Stimulated activated CD4-positive, alpha-beta T cell treated with anti-CD3 and anti-CD28 coated beads, Interleukin-12 subunit alpha, Interleukin-12 subunit beta, amount 100 ng/mL, for 48 hours (primary cell): ENCODE measurements around the gene COL4A3.

Experiments used
- DNase-seq, 3 donors: peaks; one replicate each; pipeline ENCODE4 v3.0.0-alpha.2; 2020; ENCODE audit warnings: low read depth in 2 of 3, low spot score in 1 of 3

The COL4A3 gene

GRCh38 chr2:227287771-227288170, 123.3 kb downstream of the COL4A3 start:
- no peak for DNase-seq

- no peak for DNase-seq
These were observed 127.9 kb downstream of the COL4A3 start for GRCh38 chr2:227292314-227292713.

GRCh38 chr2:227293531-227293930, 129.1 kb downstream of the COL4A3 start:
- DNase-seq = no peak

- DNase-seq = no peak
These were observed 131.4 kb downstream of the COL4A3 start for GRCh38 chr2:227295806-227296205.

DNA sequence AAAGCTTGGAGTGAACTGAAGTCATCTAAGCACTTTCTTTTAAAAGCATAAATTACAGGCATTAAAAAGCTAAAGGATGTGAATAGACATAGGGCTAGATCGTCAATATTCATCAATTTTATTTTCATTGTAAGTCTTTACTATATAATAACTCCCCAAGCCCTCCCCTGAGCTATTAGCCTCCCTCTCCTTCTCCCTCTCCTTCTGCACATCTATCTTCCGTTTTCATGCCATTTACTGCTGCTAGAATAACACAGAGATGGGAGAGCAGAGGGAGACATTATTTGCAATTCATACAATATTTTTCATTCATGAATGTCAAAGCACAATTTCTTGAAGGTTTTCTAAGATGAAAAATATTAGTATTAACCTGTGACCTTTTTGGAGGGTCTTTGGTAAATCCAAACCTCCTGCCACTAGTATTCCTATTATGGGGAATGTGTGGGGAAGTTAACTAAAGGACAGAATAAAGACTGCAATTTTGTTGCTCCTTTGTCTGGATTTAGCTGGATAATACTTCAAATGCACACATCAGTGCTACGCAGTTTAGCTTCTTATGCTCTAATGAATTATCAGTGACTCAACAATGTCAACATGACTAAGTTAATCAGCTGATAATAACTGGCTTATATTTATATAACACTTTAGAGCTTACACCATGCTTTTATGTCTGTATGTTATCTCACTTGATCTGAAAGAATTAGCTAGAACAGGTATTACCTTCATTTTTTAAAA, 132.4 kb downstream of the COL4A3 start:
- DNase-seq = no peak

GRCh38 chr2:227301523-227301922, 137.1 kb downstream of the COL4A3 start:
- DNase-seq = no peak

DNA sequence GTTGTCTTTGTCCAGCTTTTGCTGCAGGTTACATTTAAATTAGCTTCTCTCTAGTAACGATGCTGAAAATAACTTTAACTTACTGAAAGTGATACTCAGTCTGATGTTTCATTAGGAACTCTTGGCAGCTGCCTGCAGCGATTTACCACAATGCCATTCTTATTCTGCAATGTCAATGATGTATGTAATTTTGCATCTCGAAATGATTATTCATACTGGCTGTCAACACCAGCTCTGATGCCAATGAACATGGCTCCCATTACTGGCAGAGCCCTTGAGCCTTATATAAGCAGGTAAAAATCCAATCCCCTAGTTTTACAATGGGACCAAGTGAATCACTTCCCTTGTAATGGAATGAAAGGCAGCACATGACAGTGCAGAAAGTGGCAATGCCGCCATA, 144.4 kb downstream of the COL4A3 start:
- DNase-seq = no peak

DNA sequence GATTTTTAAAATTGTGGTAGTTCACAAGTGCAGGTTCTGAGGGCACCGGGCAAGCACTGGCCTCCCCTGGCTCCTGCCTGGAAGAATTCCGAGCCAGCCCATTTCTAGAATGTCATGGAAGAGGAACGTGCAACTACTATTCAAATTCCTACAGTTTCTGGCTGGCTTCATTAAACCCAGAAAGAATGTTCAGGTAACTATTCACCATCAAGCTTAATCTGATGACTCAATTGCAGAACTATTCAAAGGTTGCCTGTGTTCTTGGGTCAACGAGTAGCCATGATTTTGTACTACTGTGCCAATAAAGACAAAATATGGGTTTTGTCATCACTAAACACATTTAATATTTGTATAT, 146.3 kb downstream of the COL4A3 start:
- DNase-seq = no peak

- no peak for DNase-seq
These were observed 147.6 kb downstream of the COL4A3 start for GRCh38 chr2:227311861-227312506.

- DNase-seq = no peak
These were observed 148.2 kb downstream of the COL4A3 start for GRCh38 chr2:227312579-227312978.

GRCh38 chr2:227313310-227313709, 148.9 kb downstream of the COL4A3 start:
- no peak for DNase-seq

GRCh38 chr2:227317834-227318233, 153.4 kb downstream of the COL4A3 start:
- no peak for DNase-seq

- DNase-seq = no peak
These were observed 156.1 kb downstream of the COL4A3 start for GRCh38 chr2:227320305-227321094.

DNA sequence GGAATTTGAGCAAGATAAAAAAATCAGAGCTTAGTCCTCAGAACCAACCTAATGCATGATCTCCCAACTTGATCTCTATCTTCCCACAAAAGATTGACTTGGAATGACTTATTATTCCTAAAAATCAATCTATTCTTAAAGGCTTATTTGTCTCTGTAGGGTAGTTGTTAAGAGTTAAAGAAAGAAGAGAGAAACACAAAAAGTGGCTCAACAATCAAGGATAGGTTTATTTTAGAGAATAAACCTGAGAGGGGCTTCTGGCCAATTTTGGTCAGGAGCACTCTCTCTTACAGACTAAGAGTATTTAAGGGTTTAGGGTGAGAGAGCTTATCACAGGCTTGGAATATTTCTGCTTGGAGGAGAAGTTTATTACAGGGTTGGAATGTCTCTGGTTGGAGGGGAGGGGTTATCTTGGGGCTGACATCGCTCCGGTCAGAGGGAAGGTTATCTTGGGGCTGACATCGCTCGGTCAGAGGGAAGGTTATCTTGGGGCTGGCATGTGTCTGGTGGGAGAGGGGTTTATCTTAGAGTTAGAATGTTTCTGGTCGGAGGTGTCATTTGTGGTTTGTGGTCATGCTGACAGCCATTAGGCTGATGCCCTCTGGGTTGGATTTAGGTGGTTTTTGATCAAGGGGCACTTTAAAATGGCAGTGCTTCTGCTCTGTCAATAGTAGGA, 158.2 kb downstream of the COL4A3 start:
- DNase-seq = no peak

- no peak for DNase-seq
These were observed 159.4 kb downstream of the COL4A3 start for GRCh38 chr2:227323818-227324217.

DNA sequence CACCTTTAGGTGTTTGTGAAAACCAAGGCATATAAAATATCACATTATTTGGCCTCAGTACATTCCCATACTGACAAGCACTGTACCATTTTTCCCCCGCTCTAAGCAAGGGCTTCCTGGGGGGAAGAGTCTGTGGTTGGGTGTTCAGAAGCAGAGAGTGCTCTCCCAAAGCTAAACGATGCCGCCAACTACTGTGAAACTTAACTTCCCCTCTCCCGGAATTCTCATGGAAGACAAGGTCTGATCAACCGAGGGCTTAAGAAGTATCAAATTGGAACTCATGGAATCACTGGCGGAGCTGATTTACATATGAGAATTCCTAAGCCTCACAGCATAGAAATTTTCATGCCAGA, 160.2 kb downstream of the COL4A3 start:
- DNase-seq = peak in 1 of 3 donors; percentile 8

DNA sequence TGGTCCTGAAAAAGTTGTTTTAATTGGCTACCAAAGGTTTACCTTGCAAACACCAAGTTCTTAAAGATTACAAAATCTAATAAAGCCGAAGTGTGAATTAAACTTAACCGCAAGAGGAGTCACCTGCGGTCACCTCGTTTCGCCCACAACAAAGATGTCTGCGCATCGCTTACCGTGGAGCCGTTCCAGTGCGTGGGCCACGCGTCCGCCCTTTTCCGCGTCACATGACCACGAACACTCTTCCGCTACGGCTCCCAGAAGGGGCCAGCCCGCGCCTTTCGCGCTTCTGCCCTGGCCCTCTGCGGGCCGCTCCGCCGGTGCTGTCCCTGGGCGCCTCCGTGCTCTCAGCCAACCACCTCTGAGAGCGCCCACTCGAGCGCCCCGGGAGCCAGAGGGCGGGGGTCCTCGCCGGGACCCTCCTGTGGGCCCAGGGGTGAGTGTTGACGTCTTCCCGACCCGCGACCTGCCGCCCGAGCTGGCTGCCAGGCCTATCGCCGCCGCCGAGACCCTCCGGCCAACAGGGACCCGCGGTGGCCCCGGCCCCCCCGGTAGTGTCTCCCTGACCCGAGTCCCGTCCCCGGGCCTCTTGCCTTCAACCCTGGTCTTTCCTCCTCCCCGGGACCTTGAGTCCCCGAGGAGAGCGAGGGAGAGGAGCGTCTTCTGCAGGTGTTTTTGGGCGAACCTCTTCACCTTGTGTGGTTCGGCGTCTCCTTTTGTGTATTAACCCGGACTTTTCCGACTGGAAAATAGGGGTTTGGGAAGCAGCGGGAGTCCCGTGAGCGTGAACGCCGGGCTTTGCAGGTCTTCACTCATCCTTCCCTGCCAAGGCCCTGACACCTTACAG, 160.8 kb downstream of the COL4A3 start, which contains the start of gene MFF:
Gene MFF (plus strand): TSS at position 257 of the 844 bp plus-strand sequence. CDS start 5,415 bp downstream, outside the sequence.
- peak; percentile 89 to 93 (median 92) for DNase-seq

- no peak for DNase-seq
These were observed 161.4 kb downstream of the COL4A3 start for GRCh38 chr2:227325839-227326195.

DNA sequence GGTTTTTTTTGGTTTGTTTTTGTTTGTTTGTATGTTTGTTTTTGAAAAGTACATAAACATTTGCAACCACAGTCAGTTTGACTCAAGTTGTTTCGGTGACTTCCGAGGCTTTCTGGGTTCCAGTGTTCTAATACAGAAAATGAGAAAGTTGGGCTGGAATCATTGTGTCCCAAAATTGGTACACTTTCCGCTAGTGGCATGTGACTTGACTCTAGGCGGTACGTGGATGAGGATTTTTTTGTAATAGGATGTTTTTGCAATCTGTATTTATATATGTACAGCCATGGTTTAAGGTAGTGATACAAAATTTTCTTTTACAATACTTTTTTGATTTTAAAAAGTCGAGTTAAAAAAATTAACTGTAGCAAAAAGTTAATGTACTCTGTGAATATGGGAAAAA, 162.4 kb downstream of the COL4A3 start:
- DNase-seq = no peak

DNA sequence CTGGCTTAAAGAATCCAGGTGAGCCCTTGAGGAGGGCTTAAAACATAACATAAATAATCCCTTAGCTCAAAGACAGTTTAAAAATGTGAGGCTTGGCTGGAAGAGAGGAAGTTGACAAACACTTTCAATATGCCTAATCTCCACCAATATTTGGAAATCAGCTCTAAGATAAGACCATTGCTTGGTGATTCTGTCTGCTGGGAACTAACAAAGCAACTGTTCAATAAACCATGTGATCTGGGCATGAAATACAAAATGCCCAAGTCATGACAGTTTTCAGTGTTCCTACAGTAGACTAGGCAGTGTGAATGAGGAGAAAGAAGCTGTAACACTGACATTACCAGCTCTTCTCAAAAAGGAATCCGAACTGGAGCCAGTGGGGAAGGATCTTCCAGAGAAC, 171.3 kb downstream of the COL4A3 start:
- DNase-seq = no peak

GRCh38 chr2:227337442-227337841, 173.0 kb downstream of the COL4A3 start:
- no peak for DNase-seq
